ENCODE measurements around the gene GNA14. TPM values are rescaled to one million over a fixed set of nuclear protein-coding genes. Genes with fewer than 3 reads are reported as not detected.

GNA14 gene
- total RNA-seq, 1 donor from 2014 or later, result 15.6 TPM

DNA sequence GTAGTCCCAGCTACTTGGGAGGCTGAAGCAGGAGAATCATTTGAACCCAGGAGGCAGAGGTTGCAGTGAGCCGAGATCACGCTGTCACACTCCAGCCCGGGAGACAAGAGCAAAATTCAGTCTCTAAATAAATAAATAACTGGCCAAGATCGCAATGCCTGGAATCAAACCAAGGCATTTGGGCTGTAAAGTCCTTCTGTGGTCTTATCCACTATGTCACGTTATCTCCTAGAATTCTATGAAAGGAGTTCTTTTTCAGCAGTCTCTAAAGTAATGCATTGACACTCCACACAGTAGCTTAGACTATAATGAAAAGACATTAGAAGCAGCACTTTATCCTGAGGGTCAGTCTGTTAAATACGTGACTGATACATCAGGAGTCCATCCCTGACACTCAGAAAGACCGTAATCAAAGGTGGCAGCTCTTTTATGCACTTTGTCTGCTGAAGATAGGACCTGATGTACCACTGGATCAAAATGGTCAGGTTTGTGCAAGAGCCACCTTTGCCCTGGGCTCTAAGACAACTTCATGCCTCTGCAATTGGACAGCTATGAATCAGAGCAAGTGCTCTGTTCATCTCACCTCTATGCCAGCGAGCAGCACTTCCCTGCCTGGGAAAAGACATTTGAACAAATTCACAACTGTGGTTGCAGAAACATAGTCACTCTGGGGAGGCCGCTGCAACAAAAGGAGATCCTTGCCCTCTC lies 31.7 kb upstream of the GNA14 start:
- H3K36me3 ChIP-seq, result no peaks in the 10 kb centered on the region
- no peak overlapping the region for H3K4me3 ChIP-seq
- H3K27me3 ChIP-seq (ENCODE audit: low read depth), result no peaks in the 10 kb centered on the region
- no peaks in the 10 kb centered on the region for H3K9me3 ChIP-seq
- no peak for DNase-seq
- intact Hi-C loops (cut with DNase I), result no loop called here
- H3K4me1 ChIP-seq, result peaks cover 8% of the 10 kb centered on the region
- H3K27ac ChIP-seq, result no peak overlapping the region
- no peak for ATAC-seq
- TF ChIP-seq, protein P1, sequence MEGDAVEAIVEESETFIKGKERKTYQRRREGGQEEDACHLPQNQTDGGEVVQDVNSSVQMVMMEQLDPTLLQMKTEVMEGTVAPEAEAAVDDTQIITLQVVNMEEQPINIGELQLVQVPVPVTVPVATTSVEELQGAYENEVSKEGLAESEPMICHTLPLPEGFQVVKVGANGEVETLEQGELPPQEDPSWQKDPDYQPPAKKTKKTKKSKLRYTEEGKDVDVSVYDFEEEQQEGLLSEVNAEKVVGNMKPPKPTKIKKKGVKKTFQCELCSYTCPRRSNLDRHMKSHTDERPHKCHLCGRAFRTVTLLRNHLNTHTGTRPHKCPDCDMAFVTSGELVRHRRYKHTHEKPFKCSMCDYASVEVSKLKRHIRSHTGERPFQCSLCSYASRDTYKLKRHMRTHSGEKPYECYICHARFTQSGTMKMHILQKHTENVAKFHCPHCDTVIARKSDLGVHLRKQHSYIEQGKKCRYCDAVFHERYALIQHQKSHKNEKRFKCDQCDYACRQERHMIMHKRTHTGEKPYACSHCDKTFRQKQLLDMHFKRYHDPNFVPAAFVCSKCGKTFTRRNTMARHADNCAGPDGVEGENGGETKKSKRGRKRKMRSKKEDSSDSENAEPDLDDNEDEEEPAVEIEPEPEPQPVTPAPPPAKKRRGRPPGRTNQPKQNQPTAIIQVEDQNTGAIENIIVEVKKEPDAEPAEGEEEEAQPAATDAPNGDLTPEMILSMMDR (IDR thresholded peaks at IDR 0.05), result no peak

DNA sequence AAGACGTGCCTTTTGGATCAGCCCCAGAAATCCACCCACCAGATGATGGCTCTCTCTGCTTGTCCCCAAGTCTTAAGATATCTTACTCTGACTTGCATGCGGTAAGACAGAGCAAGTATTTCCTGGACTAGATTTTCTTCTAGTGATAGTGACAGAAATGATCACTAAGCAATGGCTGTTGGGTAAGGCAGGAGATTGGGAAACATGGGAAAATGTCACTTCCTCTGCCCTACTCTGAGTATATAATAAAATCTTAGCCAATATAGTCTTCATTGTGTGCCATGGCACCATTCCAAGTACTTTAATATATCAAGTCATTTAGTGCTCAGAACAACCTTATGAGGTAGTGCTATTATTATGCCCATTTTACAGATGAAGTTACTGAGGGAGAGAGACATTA lies 31.0 kb upstream of the GNA14 start:
- peak; percentile 64 to 65 for ATAC-seq
- TF ChIP-seq, protein P1 (IDR thresholded peaks at IDR 0.05), result no peak
- no peaks in the 10 kb centered on the region for H3K27me3 ChIP-seq (ENCODE audit: low read depth)
- H3K4me3 ChIP-seq, result no peak overlapping the region
- H3K4me1 ChIP-seq, result peaks cover 8% of the 10 kb centered on the region
- no peak overlapping the region for H3K27ac ChIP-seq
- H3K9me3 ChIP-seq, result no peaks in the 10 kb centered on the region
- intact Hi-C loops (cut with DNase I), result no loop called here
- DNase-seq, result no peak
- H3K36me3 ChIP-seq, result no peaks in the 10 kb centered on the region

DNA sequence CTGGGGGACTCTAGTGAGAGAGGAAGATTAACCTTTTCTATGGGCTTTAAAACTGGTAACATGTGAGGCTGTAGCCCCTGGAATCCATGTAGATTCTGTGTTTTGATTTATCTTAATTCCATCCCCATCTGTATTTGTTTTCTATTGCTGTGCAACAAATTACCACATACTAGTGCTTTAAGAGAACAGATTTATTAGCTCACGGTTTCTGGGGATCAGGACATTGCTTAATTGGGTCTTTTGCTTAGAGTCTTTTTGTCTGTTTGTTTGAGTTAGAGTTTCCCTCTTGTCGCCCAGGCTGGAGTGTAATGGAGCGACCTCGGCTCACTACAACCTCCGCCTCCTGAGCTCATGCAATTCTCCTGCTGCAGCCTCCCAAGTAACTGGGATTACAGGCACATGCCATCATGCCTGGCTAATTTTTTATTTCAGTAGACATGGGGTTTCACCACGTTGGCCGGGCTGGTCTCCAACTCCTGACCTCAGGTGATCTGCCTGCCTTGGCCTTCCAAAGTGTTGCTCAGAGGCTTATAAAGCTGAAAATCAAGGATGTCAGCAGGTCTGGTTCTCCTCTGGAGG lies 29.9 kb upstream of the GNA14 start:
- intact Hi-C loops (cut with DNase I), result no loop called here
- Histone ChIP-seq H3K36me3 (no peaks in the 10 kb centered on the region), H3K27ac (no peak overlapping the region), H3K27me3 (ENCODE audit: low read depth) (no peaks in the 10 kb centered on the region), H3K4me3 (no peak overlapping the region), H3K4me1 (peaks cover 8% of the 10 kb centered on the region), H3K9me3 (no peaks in the 10 kb centered on the region)
- ATAC-seq (no peak), DNase-seq (no peak)
- TF ChIP-seq, protein P1 (IDR thresholded peaks at IDR 0.05), result no peak

DNA sequence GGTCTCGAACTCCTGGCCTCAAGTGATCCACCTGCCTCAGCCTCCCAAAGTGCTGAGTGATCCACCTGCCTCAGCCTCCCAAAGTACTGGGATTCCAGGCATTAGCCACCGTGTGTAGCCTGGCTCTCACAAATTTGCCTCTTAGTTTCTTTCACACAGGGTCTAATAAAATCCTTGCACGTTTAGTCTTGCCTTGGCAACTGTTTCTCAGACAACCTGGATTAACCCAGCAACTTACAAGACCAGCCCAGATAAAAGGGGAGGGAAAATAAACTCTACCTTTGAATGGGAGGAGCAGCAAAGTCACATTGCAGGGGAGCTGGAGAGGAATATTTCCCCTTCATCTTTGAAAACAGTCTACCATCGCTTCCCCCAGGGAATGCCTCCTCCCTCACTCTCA lies 29.3 kb upstream of the GNA14 start:
- Histone ChIP-seq H3K9me3 (no peaks in the 10 kb centered on the region), H3K27ac (no peak overlapping the region), H3K27me3 (ENCODE audit: low read depth) (no peaks in the 10 kb centered on the region), H3K4me1 (peaks cover 8% of the 10 kb centered on the region), H3K4me3 (no peak overlapping the region), H3K36me3 (no peaks in the 10 kb centered on the region)
- TF ChIP-seq, protein P1 (IDR thresholded peaks at IDR 0.05), result no peak
- intact Hi-C loops (cut with DNase I), result no loop called here
- ATAC-seq (no peak), DNase-seq (no peak)

DNA sequence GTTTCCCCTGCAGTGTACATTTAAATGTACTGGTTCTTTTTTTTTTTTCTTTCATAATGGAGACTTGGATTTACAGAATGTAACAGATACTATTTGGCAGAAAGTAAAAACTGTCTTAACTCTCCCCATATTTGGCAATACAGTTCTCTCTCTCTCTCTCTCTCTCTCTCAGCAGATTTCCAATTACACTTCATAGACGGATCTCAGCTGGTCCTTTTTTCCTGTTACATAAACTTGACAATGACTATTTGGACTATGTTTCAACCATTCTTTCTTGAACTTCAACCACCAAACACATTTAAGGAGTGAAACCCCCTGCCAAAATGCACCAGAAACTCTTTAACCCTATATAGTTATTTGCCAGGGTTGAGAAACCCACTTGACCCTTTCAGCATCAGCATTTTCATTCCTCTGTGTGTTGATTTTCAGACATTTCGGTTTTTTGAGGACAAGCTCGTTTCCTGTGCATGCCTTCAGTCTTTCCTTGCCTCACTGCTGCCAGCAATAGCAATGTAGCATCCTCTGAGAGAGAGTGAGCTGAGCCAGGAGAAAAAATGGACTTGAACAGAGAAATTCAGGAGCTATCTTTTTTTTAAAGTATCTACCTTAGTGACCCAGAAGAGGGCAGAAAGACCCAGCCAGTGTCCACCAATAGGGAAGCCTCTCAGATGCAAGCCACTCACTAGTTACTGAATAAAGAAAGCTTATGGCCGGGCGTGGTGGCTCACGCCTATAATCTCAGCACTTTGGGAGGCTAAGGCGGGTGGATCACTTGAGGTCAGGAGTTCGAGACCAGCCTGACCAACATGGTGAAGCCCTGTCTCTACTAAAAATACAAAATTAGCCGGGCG lies 26.0 kb upstream of the GNA14 start:
- intact Hi-C loops (cut with DNase I), result no loop called here
- DNase-seq, result no peak

More for the DNA sequence above, 26.0 kb upstream of the GNA14 start:
- Histone ChIP-seq H3K27me3 (ENCODE audit: low read depth) (no peaks in the 10 kb centered on the region), H3K36me3 (no peaks in the 10 kb centered on the region), H3K4me1 (peaks cover 5% of the 10 kb centered on the region), H3K27ac (no peak overlapping the region), H3K9me3 (no peaks in the 10 kb centered on the region), H3K4me3 (no peak overlapping the region)
- TF ChIP-seq, protein P1 (IDR thresholded peaks at IDR 0.05), result no peak
- peak in 1 of 2 donors; percentile 30 for ATAC-seq
